HG02610 (cell line): ENCODE results near the gene SYNE2.

ENCODE experiments used
- ATAC-seq: cut with Tn5 transposase; IDR thresholded peaks from one replicate; pipeline ENCODE4 v1.9.1; 2021; ENCODE audit warnings: mild to moderate bottlenecking, moderate library complexity; ENCODE audit not compliant: unreplicated experiment

The SYNE2 gene

GRCh38 chr14:63910583-63911363 is 58.0 kb downstream of the SYNE2 start:
- peak; percentile 46 for ATAC-seq

- ATAC-seq = no peak
These were observed 58.6 kb downstream of the SYNE2 start for GRCh38 chr14:63911404-63911803.

DNA sequence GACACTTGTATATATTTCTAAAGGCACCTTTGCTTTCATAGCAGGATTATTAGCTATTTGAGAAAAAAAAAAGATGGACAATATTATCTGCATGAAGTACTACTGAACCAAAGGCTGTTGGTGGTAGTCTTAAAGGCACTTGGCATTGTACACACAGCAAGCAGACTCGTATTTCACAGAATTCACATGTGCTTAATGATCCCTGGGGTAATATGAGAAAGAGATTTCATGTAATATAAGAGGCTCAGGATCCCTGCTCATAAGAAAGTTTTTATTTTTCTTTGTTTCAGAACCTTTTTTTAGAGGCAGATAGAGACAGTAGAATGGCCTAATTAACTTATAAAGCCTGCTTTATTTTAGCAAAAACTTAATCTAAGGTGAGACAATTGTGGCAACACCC is 59.5 kb downstream of the SYNE2 start:
- no peak for ATAC-seq

DNA sequence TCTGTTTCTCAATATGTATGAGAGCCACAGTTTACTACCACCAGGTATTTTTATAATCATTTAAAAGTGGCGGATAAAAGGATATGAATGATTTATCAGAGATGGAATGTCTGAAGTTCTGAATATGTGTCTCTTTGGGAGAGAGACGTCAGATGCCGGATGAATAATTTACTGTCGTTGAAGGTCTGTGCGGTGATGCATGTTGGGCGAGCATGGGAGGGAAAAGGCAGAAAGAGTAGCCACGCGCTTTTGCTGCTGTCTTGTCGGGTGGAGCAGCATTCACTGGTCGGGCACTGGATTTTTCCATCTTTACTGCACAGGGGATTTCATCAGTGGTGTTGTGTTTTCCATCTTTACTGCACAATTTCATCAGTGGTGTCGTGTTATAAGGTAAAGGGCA is 65.6 kb downstream of the SYNE2 start:
- ATAC-seq = no peak

DNA sequence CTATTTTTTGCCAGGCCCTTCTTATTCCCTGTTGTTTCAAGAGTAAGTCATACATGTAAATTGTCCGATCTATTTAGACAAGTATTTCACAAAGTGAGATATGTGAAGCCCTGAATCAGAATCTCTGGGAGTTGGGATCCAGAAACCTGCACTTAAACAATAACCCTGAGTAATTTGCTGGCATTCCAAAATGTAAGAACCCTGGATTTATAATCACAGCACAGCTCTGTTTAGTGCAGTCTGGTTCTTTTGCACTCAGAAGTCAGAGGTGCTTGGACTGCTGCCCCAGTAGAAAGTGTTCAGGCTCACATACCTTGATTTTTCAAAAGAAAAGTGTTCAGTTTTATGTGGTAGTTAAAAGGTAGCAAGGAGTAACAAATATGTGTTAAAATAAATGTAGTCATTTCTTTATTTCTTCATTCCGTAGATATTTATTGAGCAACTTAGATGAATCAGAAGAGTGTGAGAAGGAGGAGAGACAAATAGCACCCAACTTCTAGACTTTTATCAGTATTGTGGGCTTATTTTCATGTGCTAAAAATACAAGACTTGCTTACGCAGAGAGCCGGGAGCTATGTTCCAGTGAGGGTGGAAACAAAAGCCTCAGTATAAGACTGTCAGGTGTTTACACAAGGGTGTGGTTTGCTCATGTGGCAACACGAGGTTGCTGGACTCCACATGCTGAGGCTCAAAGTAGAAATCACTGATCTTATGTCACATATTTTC is 70.1 kb downstream of the SYNE2 start:
- no peak for ATAC-seq

- ATAC-seq = no peak
These were observed 70.6 kb downstream of the SYNE2 start for GRCh38 chr14:63923422-63923752.

GRCh38 chr14:63924375-63924774 is 71.6 kb downstream of the SYNE2 start:
- no peak for ATAC-seq

DNA sequence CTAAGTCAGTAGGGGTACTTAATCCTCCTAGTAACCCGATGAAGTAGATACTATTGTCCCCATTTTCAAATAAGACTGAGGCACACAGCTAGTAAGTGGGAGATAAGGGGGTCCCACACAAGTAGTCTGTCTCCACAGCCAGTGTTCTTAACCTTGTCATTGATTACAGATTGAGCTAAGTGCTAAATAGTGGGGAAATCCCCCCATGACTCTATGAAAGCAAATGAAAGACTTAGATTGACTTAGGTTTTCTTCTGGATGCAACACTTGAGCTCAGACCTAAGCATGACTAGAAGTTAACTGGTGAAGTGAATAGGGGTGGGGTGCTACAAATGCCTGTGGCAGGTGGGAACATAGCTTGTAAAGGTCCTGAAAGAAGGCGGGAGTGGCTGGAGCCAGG is 73.8 kb downstream of the SYNE2 start:
- ATAC-seq = no peak

DNA sequence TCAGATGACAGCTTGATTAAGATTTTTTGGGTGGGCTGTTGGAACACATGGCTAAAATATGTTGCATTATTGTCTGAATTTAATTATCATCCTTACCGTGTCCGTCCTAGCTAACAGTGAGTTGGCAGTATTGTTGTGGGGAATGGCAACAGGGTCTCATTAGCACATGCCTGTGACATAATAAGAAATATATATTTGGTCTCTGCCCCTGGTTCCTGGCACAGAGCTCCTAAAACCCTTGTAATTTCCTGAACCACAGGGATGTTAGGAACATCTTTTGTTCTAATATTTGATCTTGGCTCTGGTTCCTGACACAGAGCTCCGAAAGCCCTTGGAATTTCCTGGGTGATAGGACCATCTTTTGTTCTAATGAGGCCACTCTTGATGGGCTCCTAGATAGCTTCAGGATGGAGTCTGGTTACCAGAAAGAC is 76.0 kb downstream of the SYNE2 start:
- ATAC-seq = no peak

DNA sequence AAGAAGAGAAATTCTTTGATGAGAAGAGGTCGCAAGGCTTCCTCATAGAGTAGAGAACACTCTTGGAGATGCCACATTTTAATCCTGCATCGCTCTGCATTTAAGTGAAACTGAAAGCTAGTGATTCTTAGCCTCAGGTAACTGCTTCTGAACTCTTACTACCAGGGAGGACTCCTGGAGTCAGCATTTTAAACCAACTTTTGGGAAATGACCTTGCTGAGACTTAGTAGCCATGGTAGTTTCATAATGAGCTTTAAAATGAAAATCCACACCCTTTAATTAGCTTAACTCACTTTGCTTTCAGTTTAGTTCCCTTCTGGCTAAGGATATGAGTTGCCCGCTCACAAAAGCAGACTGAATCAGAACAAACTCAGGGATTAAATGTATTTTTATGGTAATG is 80.3 kb downstream of the SYNE2 start:
- peak; percentile 55 for ATAC-seq

DNA sequence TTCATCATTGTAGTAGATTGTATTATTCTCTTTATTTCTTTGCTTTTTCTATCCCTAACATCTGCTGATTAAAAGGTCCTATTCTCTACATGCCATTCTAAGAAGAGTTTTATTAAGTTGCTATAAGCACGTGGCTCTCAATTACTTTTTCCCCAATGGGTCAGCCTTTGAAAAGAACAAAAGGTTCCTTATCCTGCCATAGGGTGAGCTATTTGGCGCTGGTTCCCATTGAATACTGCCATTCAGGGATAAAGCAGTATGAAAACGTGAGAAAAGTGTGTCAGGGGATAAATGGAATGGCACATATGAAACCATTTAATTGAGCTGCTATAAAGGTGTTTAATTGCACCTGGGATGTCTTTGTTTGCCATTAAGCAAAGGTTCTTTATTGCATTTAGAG is 80.9 kb downstream of the SYNE2 start:
- ATAC-seq = no peak

GRCh38 chr14:63938198-63939005 is 85.6 kb downstream of the SYNE2 start:
- ATAC-seq = peak; percentile 72

DNA sequence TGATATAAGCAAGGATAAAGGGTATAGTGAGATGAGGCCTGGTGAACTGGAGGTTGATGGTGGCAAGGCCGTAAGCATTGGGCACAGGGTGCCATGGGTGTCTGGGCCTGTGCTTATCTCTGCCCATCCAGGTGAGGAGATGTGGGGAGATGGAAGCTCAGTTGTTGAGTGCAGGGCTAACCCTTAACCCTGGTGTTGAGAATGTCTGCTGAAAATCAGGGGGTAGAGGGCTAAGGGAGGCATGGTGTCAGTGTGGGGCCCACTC is 86.1 kb downstream of the SYNE2 start:
- ATAC-seq = no peak

GRCh38 chr14:63940387-63940786 is 87.6 kb downstream of the SYNE2 start:
- no peak for ATAC-seq

DNA sequence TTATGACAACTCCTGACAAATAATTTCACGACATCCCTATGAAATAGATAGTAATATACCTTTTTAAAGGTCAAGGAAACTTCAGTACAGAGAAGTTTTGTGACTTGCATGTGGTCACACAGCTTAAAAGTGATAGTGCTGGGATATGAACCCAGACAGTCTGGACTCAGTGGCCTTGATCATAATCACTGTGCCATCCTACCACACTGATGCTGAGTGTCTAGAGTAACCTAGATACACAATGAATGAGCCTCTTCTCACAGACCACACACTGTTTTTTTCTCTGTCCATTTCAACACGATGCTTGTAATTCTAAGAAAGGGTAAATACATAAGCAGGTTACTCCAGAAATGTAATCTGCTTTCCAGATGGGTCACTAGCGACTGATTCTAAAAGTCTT is 88.2 kb downstream of the SYNE2 start:
- ATAC-seq = no peak

GRCh38 chr14:63949696-63950095 is 96.9 kb downstream of the SYNE2 start:
- ATAC-seq = no peak

DNA sequence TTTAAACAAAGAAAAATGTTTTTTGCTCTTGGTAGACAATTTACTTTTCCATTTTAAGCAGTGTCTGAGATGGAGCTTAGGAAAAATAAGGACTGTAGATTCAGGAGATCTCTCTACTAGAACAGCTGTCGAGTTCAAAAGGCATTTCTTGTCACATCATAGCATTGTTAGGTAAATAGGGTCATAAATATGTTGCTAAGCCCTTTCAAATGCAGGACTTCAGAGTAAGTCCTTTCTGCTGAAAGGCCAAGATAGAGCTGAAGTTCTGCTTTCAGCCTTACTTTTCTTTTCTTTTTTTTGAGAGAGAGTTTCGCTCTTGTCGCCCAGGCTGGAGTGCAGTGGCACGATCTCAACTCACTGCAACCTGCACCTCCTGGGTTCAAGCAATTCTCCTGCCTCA is 98.2 kb downstream of the SYNE2 start:
- ATAC-seq = no peak

DNA sequence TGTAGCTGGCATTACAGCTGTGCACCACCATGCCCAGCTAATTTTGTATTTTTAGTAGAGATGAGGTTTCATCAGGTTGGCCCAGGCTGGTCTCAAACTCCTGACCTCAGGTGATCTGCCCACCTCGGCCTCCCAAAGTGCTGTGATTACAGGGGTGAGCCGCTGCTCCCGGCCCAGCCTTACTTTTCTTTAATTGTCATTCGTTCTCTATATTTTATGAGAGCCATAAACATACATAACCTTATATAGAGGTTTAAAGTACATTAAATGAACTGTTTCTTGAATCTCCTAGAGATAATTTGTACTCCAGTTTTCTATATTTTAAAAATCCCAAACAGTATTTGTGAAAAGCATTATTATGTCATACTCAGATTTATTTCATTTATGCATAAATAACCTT is 98.6 kb downstream of the SYNE2 start:
- ATAC-seq = no peak

DNA sequence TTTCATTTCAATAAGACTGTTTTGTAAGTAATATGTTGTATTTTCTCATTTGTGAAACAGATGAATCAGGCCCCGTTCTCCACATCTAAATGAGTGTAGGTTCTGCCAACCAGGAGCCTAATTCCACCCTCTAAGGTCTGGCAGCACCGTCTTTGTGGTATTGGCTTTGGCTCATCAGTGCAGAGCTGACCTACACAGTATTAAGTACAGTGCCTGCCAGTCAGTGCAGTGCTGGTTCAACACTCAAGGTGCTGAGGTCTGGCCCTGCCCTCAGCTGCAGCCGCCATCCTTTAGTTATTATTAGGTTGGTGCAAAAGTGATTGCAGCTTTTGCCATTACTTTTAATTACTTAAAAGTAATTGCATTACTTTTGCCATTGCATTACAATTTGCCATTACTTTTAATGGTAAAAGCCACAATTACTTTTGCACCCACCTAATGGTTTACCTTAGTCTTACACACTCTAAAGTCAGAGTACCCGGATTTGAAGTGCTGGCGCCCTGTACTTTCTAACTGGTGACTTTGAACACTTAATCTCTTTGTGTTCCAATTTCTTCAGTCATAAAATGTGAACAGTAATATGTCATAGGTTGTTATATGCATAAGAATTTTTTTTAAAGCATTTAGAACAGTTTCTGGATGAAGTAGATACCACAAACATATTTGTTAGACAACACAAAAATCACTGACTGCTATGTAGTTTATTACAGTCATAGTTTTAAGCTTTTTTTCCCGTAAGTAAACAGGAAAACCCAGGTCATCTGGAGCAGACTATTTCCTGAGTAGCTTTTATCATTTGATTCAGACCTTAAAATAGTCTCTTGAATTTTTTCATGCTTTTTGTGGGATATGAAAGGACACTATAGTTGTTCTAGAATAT is 99.5 kb downstream of the SYNE2 start:
- ATAC-seq = no peak

DNA sequence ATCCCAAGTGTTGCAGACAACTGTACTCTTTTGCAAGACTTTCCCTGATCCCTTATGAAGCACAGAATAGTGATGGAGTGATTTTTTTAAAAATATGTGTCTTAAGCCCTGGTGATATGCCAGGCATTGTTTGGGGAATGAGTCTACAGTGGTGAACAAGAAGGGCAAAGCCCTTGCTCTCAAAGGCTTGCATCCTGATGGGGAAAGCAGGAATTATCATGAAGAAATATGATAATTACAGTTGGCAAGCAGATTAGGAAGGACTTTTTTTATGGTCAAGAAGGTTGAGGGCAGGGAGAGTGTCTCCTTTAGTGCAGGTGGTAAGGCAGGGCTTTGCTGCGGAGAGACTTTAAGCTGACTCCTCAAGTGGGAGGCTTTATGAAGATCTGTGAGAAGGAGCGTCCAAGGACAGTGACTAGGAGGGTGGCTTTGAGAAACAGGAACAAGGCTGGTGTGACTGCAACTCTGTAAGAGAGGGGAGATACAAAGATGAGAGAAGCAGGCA is 100.2 kb downstream of the SYNE2 start:
- no peak for ATAC-seq

DNA sequence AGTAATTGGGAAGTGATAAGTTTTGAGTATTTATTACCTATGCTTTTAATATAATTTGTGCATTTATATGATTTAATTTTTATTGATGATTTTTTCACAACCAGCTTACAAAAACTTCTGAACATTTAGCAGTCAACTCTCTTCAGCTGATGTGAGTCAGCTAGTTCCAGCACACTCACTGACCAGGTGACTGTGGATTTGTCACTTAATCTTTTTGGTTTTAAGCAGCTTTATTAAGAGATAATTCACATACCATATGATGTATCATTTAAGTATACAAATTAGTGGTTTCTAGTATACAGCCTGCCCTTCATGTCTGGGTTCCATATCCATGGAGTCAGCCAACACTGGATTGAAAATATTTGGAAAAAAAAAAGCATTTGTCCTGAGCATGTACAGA is 103.5 kb downstream of the SYNE2 start:
- no peak for ATAC-seq
